Neural cell (in vitro differentiated cells): ENCODE data around the gene TRABD2B.

Experiments used
- EP300 ChIP-seq: fragments of 450-650 bp; conservative IDR thresholded peaks from 2 replicates; pipeline ENCODE4 v1.6.1; 2014; ENCODE audit warnings: antibody characterized with exemption, mild to moderate bottlenecking, moderate library complexity; ENCODE audit not compliant: poor library complexity, severe bottlenecking
- EZH2 ChIP-seq: fragments of 200-600, 300-800 bp; shearing (Covaris generic), sonication (generic); IDR thresholded peaks from 2 replicates; pipeline ENCODE4 v1.6.1; 2014; ENCODE audit warnings: antibody characterized with exemption, low read length, borderline replicate concordance, mild to moderate bottlenecking; ENCODE audit not compliant: insufficient read depth, poor library complexity, severe bottlenecking
- POLR2AphosphoS5 ChIP-seq: IDR thresholded peaks from 2 replicates; pipeline ENCODE4 v1.6.1; 2012
- RAD21 ChIP-seq: fragments of 450-650 bp; conservative IDR thresholded peaks from 2 replicates; pipeline ENCODE4 v1.6.1; 2014; ENCODE audit warnings: antibody characterized with exemption, mild to moderate bottlenecking, moderate library complexity
- TF ChIP-seq, protein P1 (sequence below): fragments of 450-650 bp; IDR thresholded peaks from 2 replicates; pipeline ENCODE4 v1.5.1; 2014; ENCODE audit warnings: antibody characterized with exemption, mild to moderate bottlenecking, moderate library complexity; ENCODE audit not compliant: poor library complexity, severe bottlenecking

DNA sequence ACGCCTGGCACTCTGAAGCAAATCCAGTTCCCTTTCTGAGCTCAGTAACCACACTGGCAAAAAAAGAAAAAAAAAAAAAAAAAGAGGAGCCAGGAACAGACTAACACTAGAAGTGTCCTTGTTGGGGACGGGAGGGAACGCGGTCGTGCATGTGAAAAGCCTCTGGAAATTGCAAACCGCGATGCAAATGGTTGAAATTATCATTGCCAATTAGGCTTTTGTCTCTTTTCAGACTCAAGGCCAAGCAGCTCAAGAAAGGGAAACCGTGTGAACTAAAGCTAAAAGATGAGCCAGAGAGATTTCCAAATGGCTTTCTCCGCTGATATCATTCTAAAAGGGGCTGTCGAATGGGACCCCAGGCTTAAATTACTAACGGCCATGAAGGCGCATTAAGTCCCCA, 13.5 kb downstream of the TRABD2B start:
- TF ChIP-seq, protein P1, sequence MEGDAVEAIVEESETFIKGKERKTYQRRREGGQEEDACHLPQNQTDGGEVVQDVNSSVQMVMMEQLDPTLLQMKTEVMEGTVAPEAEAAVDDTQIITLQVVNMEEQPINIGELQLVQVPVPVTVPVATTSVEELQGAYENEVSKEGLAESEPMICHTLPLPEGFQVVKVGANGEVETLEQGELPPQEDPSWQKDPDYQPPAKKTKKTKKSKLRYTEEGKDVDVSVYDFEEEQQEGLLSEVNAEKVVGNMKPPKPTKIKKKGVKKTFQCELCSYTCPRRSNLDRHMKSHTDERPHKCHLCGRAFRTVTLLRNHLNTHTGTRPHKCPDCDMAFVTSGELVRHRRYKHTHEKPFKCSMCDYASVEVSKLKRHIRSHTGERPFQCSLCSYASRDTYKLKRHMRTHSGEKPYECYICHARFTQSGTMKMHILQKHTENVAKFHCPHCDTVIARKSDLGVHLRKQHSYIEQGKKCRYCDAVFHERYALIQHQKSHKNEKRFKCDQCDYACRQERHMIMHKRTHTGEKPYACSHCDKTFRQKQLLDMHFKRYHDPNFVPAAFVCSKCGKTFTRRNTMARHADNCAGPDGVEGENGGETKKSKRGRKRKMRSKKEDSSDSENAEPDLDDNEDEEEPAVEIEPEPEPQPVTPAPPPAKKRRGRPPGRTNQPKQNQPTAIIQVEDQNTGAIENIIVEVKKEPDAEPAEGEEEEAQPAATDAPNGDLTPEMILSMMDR: no peak
- TF ChIP-seq POLR2AphosphoS5 (no peak), RAD21 (no peak), EZH2 (no peak), EP300 (no peak)
